HEK293 (cell line): Measurements from ENCODE around the gene APOBEC3A.

Experiments
- CTCF ChIA-PET: fragments of 350-600 bp; formaldehyde crosslinking; extraction: SDS; loops from one replicate; lab custom pipeline; 2021; ENCODE audit warnings: antibody characterized with exemption; lab: Yijun Ruan, JAX
- POLR2A ChIA-PET: fragments of 300-600 bp; formaldehyde crosslinking; extraction: SDS; loops from one replicate; lab custom pipeline; 2020; ENCODE audit warnings: antibody characterized with exemption, inconsistent platforms; lab: Yijun Ruan, JAX
- H3K27ac ChIP-seq: fragments of 200-500 bp; sonication (Bioruptor generic); 2 replicates; pipeline ENCODE4 v1.5.1; 2014; ENCODE audit warnings: low read depth, low read length, control low read depth, inconsistent platforms; ENCODE audit errors: extremely low read depth
- H3K36me3 ChIP-seq, 2 experiments: fragments of 200-500 bp in 1 of 2; sonication (Bioruptor generic) in 1 of 2; 1 replicate in 1 of 2; 2 replicates in 1 of 2; pipeline ENCODE4 v1.5.1; 2014 to 2017; ENCODE audit warnings: inconsistent platforms in 2 of 2, low read length in 2 of 2; ENCODE audit not compliant: control insufficient read depth in 2 of 2, insufficient read depth in 1 of 2
- H3K4me1 ChIP-seq: fragments of 200-500 bp; sonication (Bioruptor generic); 2 replicates; pipeline ENCODE4 v1.5.1; 2014; ENCODE audit warnings: mild to moderate bottlenecking, low read length, inconsistent platforms; ENCODE audit not compliant: control insufficient read depth, insufficient read depth
- H3K4me3 ChIP-seq: 2 replicates; pipeline ENCODE4 v1.5.1; 2011; ENCODE audit warnings: low read depth, mild to moderate bottlenecking, control low read depth, low read length, moderate library complexity
- H3K9me3 ChIP-seq: fragments of 200-500 bp; sonication (Bioruptor generic); 2 replicates; pipeline ENCODE4 v1.5.1; 2014; ENCODE audit warnings: low read depth, low read length, inconsistent platforms; ENCODE audit not compliant: control insufficient read depth, insufficient read depth
- KLF9 ChIP-seq: fragments of 450-650 bp; formaldehyde crosslinking; IDR thresholded peaks from 2 replicates; pipeline ENCODE4 v1.5.1; 2016; ENCODE audit warnings: missing biosample characterization, missing genetic modification characterization, low read depth
- PRDM1 ChIP-seq: fragments of 450-650 bp; formaldehyde crosslinking; IDR thresholded peaks from 2 replicates; pipeline ENCODE4; 2016; ENCODE audit warnings: missing biosample characterization, missing genetic modification characterization
- RBAK ChIP-seq: fragments of 450-650 bp; formaldehyde crosslinking; IDR thresholded peaks from 2 replicates; pipeline ENCODE4 v1.5.1; 2016; ENCODE audit warnings: missing biosample characterization, missing genetic modification characterization
- SALL2 ChIP-seq: fragments of 450-650 bp; formaldehyde crosslinking; IDR thresholded peaks from 2 replicates; pipeline ENCODE4 v1.5.0; 2017; ENCODE audit warnings: missing biosample characterization, mild to moderate bottlenecking, missing genetic modification characterization, borderline replicate concordance
- SCRT1 ChIP-seq: fragments of 450-650 bp; formaldehyde crosslinking; IDR thresholded peaks from 2 replicates; pipeline ENCODE4 v1.5.1; 2016; ENCODE audit warnings: missing biosample characterization, missing genetic modification characterization, borderline replicate concordance
- SCRT2 ChIP-seq: fragments of 450-650 bp; formaldehyde crosslinking; IDR thresholded peaks from 2 replicates; pipeline ENCODE4 v1.5.1; 2016; ENCODE audit warnings: missing biosample characterization, missing genetic modification characterization
- ZBTB26 ChIP-seq: fragments of 450-650 bp; formaldehyde crosslinking; optimal IDR thresholded peaks from 2 replicates; pipeline ENCODE3; 2016; ENCODE audit warnings: missing biosample characterization, mild to moderate bottlenecking, missing genetic modification characterization
- ZFHX2 ChIP-seq: fragments of 450-650 bp; formaldehyde crosslinking; conservative IDR thresholded peaks from 2 replicates; pipeline ENCODE4 v1.5.1; 2016; ENCODE audit warnings: missing biosample characterization, missing genetic modification characterization
- ZFP3 ChIP-seq: fragments of 450-650 bp; formaldehyde crosslinking; IDR thresholded peaks from 2 replicates; pipeline ENCODE4 v1.5.1; 2016; ENCODE audit warnings: low read depth, missing biosample characterization, missing genetic modification characterization
- ZNF155 ChIP-seq: fragments of 450-650 bp; formaldehyde crosslinking; IDR thresholded peaks from 2 replicates; pipeline ENCODE4 v1.5.1; 2016; ENCODE audit warnings: missing biosample characterization, missing genetic modification characterization
- ZNF211 ChIP-seq: fragments of 450-650 bp; formaldehyde crosslinking; IDR thresholded peaks from 2 replicates; pipeline ENCODE4 v1.5.1; 2016; ENCODE audit warnings: low read depth, missing biosample characterization, missing genetic modification characterization
- ZNF248 ChIP-seq: fragments of 450-650 bp; formaldehyde crosslinking; IDR thresholded peaks from 2 replicates; pipeline ENCODE4 v1.5.1; 2017; ENCODE audit warnings: missing biosample characterization, missing genetic modification characterization
- ZNF404 ChIP-seq: fragments of 450-650 bp; formaldehyde crosslinking; IDR thresholded peaks from 2 replicates; pipeline ENCODE4 v1.5.1; 2017; ENCODE audit warnings: missing biosample characterization, missing genetic modification characterization
- ZNF473 ChIP-seq: fragments of 450-650 bp; formaldehyde crosslinking; IDR thresholded peaks from 2 replicates; pipeline ENCODE4 v1.5.1; 2017; ENCODE audit warnings: missing biosample characterization, missing genetic modification characterization
- ZNF548 ChIP-seq: fragments of 450-650 bp; formaldehyde crosslinking; IDR thresholded peaks from 2 replicates; pipeline ENCODE4 v1.5.1; 2016; ENCODE audit warnings: missing biosample characterization, missing genetic modification characterization
- ZNF600 ChIP-seq: fragments of 450-650 bp; formaldehyde crosslinking; IDR thresholded peaks from 2 replicates; pipeline ENCODE4 v1.5.1; 2016; ENCODE audit warnings: missing biosample characterization, missing genetic modification characterization
- ZNF610 ChIP-seq: fragments of 450-650 bp; formaldehyde crosslinking; IDR thresholded peaks from 2 replicates; pipeline ENCODE4 v1.5.1; 2016; ENCODE audit warnings: missing biosample characterization, missing genetic modification characterization, borderline replicate concordance
- ZNF621 ChIP-seq: fragments of 450-650 bp; formaldehyde crosslinking; IDR thresholded peaks from 2 replicates; pipeline ENCODE4 v1.5.1; 2017; ENCODE audit warnings: missing biosample characterization, missing genetic modification characterization
- ZNF704 ChIP-seq: fragments of 450-650 bp; formaldehyde crosslinking; IDR thresholded peaks from 2 replicates; pipeline ENCODE4 v1.5.1; 2016; ENCODE audit warnings: missing biosample characterization, missing genetic modification characterization
- ZNF785 ChIP-seq: fragments of 450-650 bp; formaldehyde crosslinking; IDR thresholded peaks from 2 replicates; pipeline ENCODE4 v1.5.1; 2016; ENCODE audit warnings: missing biosample characterization, missing genetic modification characterization
- ZNF837 ChIP-seq: fragments of 450-650 bp; formaldehyde crosslinking; IDR thresholded peaks from 2 replicates; pipeline ENCODE4 v1.5.1; 2016; ENCODE audit warnings: missing biosample characterization, missing genetic modification characterization
- TF ChIP-seq, protein P1 (sequence below): fragments of 450-650 bp; formaldehyde crosslinking; IDR thresholded peaks from 2 replicates; pipeline ENCODE4 v1.5.1; 2016; ENCODE audit warnings: missing biosample characterization, missing genetic modification characterization
- TF ChIP-seq, protein P2 (sequence below): fragments of 450-650 bp; formaldehyde crosslinking; conservative IDR thresholded peaks from 2 replicates; pipeline ENCODE4 v1.5.1; 2016; ENCODE audit warnings: low read depth, missing biosample characterization, missing genetic modification characterization

APOBEC3A gene

DNA sequence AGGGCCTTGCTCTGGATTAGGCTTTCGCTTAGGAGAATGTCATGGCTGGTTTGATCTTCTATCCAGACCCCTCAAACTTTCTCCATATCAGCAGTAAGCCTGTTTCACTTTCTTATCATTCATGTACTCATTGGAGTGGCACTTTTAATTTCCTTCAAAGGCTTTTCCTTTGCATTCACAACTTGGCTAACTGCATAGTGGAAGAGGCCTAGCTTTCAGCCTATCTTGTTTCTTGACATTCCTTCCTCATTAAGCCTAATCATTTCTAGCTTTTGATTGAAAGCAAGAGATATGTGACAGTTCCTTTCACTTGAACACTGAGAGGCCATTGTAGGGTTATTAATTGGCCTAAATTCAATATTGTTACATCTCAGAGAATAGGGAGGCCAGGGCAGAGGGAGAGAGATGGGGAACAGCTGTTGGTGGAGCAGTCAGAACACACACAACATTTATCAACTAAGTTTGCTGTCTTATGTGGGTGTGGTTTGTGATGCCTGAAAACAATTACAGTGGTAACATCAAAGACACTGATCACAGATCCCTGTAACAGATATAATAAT is 37.7 kb upstream of the APOBEC3A start:
- POLR2A ChIA-PET, result no interaction called here
- Histone ChIP-seq H3K27ac (no peak overlapping the region), H3K36me3 (no peaks in the 10 kb centered on the region)
- no peak for TF ChIP-seq ZFP3 (tag by site-specific recombination)
- TF ChIP-seq PRDM1 (tag by site-specific recombination), result peak; percentile 74
- TF ChIP-seq, all 188 proteins: peak for 1
- Histone ChIP-seq H3K4me3 (no peak overlapping the region), H3K4me1 (peaks cover 7% of the 10 kb centered on the region), H3K9me3 (no peaks in the 10 kb centered on the region)
- CTCF ChIA-PET, result interaction anchor here (0.6 to 1.7 kb wide), 3 partner anchors 23 to 97 kb away, joined by 3 to 6 read pairs (median 4); no protein-coding TSS in a partner anchor

DNA sequence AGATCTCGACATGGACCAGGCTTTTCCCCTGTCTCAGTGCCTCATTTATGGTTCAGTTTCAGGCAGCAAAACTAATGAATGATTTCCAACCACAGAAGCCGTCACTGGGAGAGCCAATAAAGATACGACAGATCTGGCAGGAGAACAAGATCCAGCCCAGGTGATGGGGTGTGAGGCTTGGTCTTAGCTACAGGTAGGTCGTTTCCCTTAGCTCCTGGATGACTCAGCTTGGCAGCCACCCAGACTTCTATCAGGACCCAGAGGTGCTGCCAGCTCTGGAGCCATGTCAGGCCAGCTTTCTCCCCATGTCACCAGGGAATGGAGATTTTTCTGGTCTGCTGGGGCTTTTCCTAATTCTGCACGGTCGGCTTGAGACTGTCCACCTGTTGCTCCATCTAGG is 36.3 kb upstream of the APOBEC3A start:
- ChIA-PET POLR2A (no interaction called here), CTCF (interaction anchor here (0.9 to 2.1 kb wide), 5 partner anchors 10 to 152 kb away, joined by 3 to 17 read pairs (median 3); partner anchors contain the start of gene CBX6)
- Histone ChIP-seq H3K4me3 (no peak overlapping the region), H3K4me1 (peaks cover 17% of the 10 kb centered on the region), H3K27ac (no peak overlapping the region), H3K36me3 (no peaks in the 10 kb centered on the region), H3K9me3 (no peaks in the 10 kb centered on the region)
- TF ChIP-seq ZNF621 (tag by site-specific recombination) (no peak), ZNF600 (no peak), ZNF610 (tag by site-specific recombination) (no peak), ZNF248 (tag by site-specific recombination) (no peak), ZNF473 (tag by site-specific recombination) (no peak), SCRT1 (peak; percentile 92), RBAK (tag by site-specific recombination) (no peak), SCRT2 (tag by site-specific recombination) (peak; percentile 97), ZNF704 (tag by site-specific recombination) (no peak), ZBTB26 (tag by site-specific recombination) (no peak), ZNF211 (tag by site-specific recombination) (no peak), ZFHX2 (tag by site-specific recombination) (no peak)
- TF ChIP-seq, protein P1, sequence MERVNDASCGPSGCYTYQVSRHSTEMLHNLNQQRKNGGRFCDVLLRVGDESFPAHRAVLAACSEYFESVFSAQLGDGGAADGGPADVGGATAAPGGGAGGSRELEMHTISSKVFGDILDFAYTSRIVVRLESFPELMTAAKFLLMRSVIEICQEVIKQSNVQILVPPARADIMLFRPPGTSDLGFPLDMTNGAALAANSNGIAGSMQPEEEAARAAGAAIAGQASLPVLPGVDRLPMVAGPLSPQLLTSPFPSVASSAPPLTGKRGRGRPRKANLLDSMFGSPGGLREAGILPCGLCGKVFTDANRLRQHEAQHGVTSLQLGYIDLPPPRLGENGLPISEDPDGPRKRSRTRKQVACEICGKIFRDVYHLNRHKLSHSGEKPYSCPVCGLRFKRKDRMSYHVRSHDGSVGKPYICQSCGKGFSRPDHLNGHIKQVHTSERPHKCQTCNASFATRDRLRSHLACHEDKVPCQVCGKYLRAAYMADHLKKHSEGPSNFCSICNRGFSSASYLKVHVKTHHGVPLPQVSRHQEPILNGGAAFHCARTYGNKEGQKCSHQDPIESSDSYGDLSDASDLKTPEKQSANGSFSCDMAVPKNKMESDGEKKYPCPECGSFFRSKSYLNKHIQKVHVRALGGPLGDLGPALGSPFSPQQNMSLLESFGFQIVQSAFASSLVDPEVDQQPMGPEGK (tag by site-specific recombination), result no peak

- Histone ChIP-seq H3K36me3 (no peaks in the 10 kb centered on the region), H3K4me3 (no peak overlapping the region), H3K27ac (no peak overlapping the region), H3K9me3 (no peaks in the 10 kb centered on the region), H3K4me1 (peaks cover 17% of the 10 kb centered on the region)
- ChIA-PET CTCF (interaction anchor here (0.7 to 2.1 kb wide), 3 partner anchors 51 to 665 kb away, joined by 3 to 17 read pairs (median 4); partner anchors contain the start of gene CBX6), POLR2A (no interaction called here)
- TF ChIP-seq ZNF837 (tag by site-specific recombination), result no peak
- no peak for TF ChIP-seq ZNF404 (tag by site-specific recombination)
- no peak for TF ChIP-seq ZNF600
- TF ChIP-seq, protein P2, sequence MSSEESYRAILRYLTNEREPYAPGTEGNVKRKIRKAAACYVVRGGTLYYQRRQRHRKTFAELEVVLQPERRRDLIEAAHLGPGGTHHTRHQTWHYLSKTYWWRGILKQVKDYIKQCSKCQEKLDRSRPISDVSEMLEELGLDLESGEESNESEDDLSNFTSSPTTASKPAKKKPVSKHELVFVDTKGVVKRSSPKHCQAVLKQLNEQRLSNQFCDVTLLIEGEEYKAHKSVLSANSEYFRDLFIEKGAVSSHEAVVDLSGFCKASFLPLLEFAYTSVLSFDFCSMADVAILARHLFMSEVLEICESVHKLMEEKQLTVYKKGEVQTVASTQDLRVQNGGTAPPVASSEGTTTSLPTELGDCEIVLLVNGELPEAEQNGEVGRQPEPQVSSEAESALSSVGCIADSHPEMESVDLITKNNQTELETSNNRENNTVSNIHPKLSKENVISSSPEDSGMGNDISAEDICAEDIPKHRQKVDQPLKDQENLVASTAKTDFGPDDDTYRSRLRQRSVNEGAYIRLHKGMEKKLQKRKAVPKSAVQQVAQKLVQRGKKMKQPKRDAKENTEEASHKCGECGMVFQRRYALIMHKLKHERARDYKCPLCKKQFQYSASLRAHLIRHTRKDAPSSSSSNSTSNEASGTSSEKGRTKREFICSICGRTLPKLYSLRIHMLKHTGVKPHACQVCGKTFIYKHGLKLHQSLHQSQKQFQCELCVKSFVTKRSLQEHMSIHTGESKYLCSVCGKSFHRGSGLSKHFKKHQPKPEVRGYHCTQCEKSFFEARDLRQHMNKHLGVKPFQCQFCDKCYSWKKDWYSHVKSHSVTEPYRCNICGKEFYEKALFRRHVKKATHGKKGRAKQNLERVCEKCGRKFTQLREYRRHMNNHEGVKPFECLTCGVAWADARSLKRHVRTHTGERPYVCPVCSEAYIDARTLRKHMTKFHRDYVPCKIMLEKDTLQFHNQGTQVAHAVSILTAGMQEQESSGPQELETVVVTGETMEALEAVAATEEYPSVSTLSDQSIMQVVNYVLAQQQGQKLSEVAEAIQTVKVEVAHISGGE (tag by site-specific recombination), result no peak
- no peak for TF ChIP-seq ZNF155 (tag by site-specific recombination)
- no peak for TF ChIP-seq ZNF785
- no peak for TF ChIP-seq ZNF548 (tag by site-specific recombination)
- TF ChIP-seq KLF9 (tag by site-specific recombination), result no peak
- TF ChIP-seq SALL2 (tag by site-specific recombination), result no peak
Observed at GRCh38 chr22:38921806-38922205, 35.6 kb upstream of the APOBEC3A start.
